ENCODE measurements around the gene LIN37.
A peak's percentile ranks its signal among the peaks of the same experiment; 100 is the strongest.

LIN37 gene

DNA sequence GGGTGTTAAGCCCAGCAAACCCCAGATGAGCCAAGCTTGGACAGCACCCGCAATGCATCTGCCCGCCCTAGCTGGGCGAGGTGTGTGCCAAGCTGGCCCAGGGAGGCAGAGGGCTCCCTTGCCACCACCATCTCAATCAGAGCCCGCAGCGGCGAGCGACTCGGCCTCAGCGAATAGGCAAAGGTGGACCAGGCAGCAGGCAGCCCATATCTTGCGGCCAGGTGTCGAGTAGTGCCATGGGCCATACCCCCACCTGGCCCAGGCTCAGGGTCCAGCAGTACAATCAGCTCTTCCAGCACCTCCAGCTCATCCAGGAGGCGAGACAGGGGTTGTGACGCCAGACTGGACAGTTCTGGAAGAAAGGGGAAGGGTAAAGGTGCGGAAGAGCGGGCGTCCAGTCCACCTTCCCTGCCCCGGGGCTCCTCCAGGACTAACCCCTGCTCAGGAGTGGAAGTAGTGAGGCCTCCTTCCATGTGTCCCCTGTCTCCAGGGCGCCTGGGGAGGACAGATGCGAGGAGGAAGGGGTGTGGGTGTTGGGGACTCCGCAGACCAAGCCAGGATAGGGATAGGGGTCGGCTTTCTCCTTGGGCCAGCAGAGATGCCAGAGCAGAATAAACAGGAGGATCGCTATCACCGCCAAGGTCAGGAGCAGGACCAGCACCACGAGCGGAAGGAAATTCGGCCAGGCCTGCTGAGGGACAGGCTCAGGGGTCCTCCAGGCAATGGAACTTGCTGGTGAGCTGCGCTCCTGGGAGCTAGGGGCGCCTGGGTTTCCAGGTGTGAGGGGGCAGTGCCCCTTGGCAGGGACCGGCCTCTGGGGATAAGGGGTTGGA lies 8.9 kb upstream of the LIN37 start:
- Histone ChIP-seq H3K27ac (peak overlapping the region; percentile 79 to 90), H3K27me3 (no peaks in the 10 kb centered on the region), H3K4me3 (peak overlapping the region; percentile 58 to 72), H3K9me3 (no peaks in the 10 kb centered on the region), H3K36me3 (peaks cover 15 to 54% (median 45%) of the 10 kb centered on the region in 3 donors), H3K4me1 (peaks cover 0 to 32% (median 21%) of the 10 kb centered on the region in 4 donors)
- DNase-seq: no peak
- TF ChIP-seq CTCF (IDR thresholded peaks at IDR 0.05): no peak
- intact Hi-C loops (cut with DNase I; ENCODE audit: low total_unique reads): no loop called here

- peak overlapping the region; percentile 79 to 90 for H3K27ac ChIP-seq
- H3K27me3 ChIP-seq: no peaks in the 10 kb centered on the region
- no peak for DNase-seq
- TF ChIP-seq CTCF (IDR thresholded peaks at IDR 0.05): no peak
- intact Hi-C loops (cut with DNase I; ENCODE audit: low total_unique reads): no loop called here
- peak overlapping the region; percentile 58 to 72 for H3K4me3 ChIP-seq
- H3K4me1 ChIP-seq: peaks cover 0 to 35% (median 22%) of the 10 kb centered on the region in 4 donors
- H3K9me3 ChIP-seq: no peaks in the 10 kb centered on the region
- peaks cover 15 to 48% (median 39%) of the 10 kb centered on the region in 3 donors for H3K36me3 ChIP-seq
These were observed 8.3 kb upstream of the LIN37 start for GRCh38 chr19:35740108-35740422.

- TF ChIP-seq CTCF (IDR thresholded peaks at IDR 0.05): no peak
- peak; percentile 99 for DNase-seq
- H3K27me3 ChIP-seq: no peaks in the 10 kb centered on the region
- H3K4me1 ChIP-seq: peaks cover 0 to 35% (median 22%) of the 10 kb centered on the region in 4 donors
- peak overlapping the region; percentile 58 to 72 for H3K4me3 ChIP-seq
- intact Hi-C loops (cut with DNase I; ENCODE audit: low total_unique reads): no loop called here
- H3K9me3 ChIP-seq: no peaks in the 10 kb centered on the region
- H3K27ac ChIP-seq: peak overlapping the region; percentile 79 to 90
- peaks cover 15 to 43% (median 34%) of the 10 kb centered on the region in 3 donors for H3K36me3 ChIP-seq
These were observed 7.8 kb upstream of the LIN37 start for GRCh38 chr19:35740423-35741202.

- Histone ChIP-seq H3K27me3 (no peaks in the 10 kb centered on the region), H3K36me3 (peaks cover 15 to 37% (median 28%) of the 10 kb centered on the region in 3 donors), H3K9me3 (no peaks in the 10 kb centered on the region), H3K27ac (peak overlapping the region; percentile 79 to 90), H3K4me3 (peak overlapping the region; percentile 58 to 72), H3K4me1 (peaks cover 0 to 40% (median 26%) of the 10 kb centered on the region in 4 donors)
- TF ChIP-seq CTCF (IDR thresholded peaks at IDR 0.05): no peak
- DNase-seq: no peak
- intact Hi-C loops (cut with DNase I; ENCODE audit: low total_unique reads): no loop called here
These were observed 7.2 kb upstream of the LIN37 start for GRCh38 chr19:35741203-35741515.

DNA sequence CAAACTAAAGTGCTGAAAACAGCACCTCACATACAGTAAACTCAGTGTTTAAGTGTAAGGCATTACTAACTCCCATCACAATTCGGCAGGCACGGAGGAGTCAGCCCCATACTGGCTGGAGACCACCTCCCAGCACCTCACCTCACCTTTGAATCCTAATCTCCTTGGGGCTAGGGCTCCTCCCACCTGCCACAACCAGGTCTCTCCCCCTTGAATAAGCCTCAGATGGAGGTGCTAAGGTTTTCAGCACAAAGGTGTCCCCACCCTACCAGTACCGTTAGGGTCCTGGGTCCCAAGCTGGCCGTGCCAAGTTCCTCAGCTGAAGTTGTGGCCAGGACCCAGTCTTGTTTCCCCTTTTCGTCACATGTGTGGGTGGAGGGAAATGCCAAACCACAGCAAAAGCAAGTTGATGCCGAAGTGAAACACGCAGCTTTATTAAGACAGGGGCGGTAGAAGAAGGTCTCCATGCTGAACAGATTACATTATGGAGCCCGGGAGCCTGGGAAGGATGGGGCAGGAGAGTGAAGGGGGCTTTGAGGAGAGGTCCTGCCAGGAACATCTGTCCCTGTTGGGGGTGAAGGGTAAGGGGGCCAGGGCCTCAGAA lies 6.2 kb upstream of the LIN37 start, which contains the start of gene IGFLR1:
Gene IGFLR1, minus strand, starts transcription at position 332 of the 604 bp plus-strand sequence. CDS start 1,272 bp downstream, outside the sequence.
- peaks cover 0 to 47% (median 32%) of the 10 kb centered on the region in 4 donors for H3K4me1 ChIP-seq
- H3K4me3 ChIP-seq: peak within 1 kb of the TSS; percentile 58 to 72
- H3K36me3 ChIP-seq: peaks cover 15 to 27% (median 17%) of the 10 kb centered on the region in 3 donors
- peak within 1 kb of the TSS; percentile 79 to 90 for H3K27ac ChIP-seq
- intact Hi-C loops (cut with DNase I; ENCODE audit: low total_unique reads): no loop called here
- H3K27me3 ChIP-seq: no peaks in the 10 kb centered on the region
- no peak for TF ChIP-seq CTCF (IDR thresholded peaks at IDR 0.05)
- no peaks in the 10 kb centered on the region for H3K9me3 ChIP-seq
- no peak for DNase-seq
